Vagina (tissue), 2 donors: ENCODE measurements around the gene THSD7B.

ENCODE experiments used
- CTCF ChIP-seq, 3 experiments: fragments of 450-650 bp in 2 of 3; fragments of 200-600 bp in 1 of 3; sonication (generic) in 1 of 3; IDR thresholded peaks; one replicate each; pipeline ENCODE4 v1.5.1; 2017 to 2019; ENCODE audit warnings: antibody characterized with exemption in 3 of 3, mild to moderate bottlenecking in 2 of 3, moderate library complexity in 2 of 3
- POLR2A ChIP-seq, 2 donors: fragments of 450-650 bp; IDR thresholded peaks; one replicate each; pipeline ENCODE4 v1.6.1; 2017; ENCODE audit warnings: antibody characterized with exemption in 2 of 2, mild to moderate bottlenecking in 2 of 2, moderate library complexity in 2 of 2

- no peak for TF ChIP-seq CTCF (IDR thresholded peaks at IDR 0.05)
- no peak for TF ChIP-seq POLR2A (IDR thresholded peaks at IDR 0.05)
Observed at GRCh38 chr2:136796339-136796738, 31.0 kb downstream of the THSD7B start.
